ENCODE results near the gene NDRG4.

Gene NDRG4

DNA sequence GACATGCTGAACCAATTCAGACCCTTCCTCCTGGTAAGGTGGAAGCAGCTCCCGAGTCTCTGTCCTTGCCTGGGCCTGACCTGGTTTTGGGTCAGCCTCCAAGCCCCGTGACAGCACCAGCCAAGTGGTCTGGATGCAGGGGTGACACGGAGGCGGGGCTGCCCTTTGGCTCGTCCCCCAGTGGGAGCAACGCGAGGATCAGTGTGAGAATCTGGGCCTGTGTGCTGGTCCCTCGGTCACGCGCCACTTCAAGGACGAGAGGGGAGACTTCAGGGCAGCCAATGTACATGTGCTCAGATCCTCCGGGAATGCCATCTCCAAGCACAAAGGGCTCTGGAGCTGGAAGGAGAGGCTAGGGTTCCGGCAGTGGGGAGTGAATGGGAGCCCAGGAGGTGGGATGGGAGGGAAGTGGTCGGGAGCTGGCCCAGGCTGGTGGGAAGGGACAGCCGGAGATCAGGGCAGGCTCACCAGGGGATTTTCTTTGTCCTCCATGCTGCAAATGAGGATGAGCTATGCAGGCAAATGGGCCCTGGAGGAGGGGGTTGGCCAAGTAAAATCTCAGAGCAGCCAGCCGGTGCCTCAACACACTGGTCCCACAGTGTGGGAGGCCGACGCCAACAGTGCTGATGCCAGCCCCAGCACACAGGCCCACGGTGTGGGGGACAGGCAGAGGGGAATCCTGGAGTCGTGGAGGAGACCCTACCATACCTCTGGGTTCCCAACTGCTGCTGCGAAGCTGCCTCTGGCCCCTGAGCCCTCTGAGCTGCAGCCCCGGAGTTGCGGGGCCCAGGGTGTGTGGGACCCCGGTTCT is 4.2 kb upstream of the NDRG4 start:
- DNase-seq (ENCODE audit: low read depth): no peak

- no peak for DNase-seq (ENCODE audit: low read depth)
Measured at GRCh38 chr16:58497468-58497867, 2.5 kb upstream of the NDRG4 start.

DNA sequence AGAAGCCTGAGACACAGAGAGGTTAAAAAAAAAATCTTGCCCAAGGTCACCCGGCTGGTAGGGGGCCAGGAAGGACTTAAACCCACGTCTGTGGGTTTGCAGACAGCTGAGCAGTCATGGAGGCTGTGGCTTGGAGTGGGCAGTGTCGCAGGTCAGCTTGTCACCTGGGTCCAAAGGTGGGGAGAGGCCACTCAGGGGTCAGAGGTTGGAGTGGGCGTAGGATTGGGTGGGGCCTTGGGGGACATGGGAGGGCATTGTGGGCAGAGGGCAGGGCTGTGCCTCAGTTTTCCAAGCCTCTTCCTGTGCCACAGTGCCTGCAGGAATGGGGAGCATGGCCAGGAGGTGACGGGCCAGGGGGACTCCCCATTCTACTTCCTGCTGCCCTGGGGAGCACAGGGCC is 2.0 kb upstream of the NDRG4 start:
- no peak for DNase-seq (ENCODE audit: low read depth)

GRCh38 chr16:58498341-58499091 is 1.4 kb upstream of the NDRG4 start:
- no peak for DNase-seq (ENCODE audit: low read depth)

DNA sequence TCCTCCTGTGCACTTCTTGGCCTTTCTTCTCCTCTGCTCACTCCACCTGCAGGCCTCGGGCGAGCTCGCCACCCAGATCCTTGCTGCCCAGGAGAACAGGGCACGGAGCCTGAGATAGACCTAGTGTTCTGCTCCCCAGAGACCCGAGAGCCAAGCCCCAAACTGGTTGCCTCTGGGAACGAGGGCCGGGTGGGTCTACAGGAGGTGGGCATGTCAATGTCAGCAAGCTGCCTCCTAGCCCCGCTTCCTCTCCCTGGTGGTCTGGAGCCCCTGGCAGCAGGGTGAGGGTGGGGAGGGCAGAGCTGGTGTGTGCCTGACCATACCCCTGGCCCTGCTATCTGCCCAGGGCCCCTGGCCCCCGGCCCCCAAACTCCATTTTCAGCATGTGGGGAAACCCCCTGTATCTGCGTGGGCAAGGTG is 841 bp upstream of the NDRG4 start:
- DNase-seq (ENCODE audit: low read depth): no peak

DNA sequence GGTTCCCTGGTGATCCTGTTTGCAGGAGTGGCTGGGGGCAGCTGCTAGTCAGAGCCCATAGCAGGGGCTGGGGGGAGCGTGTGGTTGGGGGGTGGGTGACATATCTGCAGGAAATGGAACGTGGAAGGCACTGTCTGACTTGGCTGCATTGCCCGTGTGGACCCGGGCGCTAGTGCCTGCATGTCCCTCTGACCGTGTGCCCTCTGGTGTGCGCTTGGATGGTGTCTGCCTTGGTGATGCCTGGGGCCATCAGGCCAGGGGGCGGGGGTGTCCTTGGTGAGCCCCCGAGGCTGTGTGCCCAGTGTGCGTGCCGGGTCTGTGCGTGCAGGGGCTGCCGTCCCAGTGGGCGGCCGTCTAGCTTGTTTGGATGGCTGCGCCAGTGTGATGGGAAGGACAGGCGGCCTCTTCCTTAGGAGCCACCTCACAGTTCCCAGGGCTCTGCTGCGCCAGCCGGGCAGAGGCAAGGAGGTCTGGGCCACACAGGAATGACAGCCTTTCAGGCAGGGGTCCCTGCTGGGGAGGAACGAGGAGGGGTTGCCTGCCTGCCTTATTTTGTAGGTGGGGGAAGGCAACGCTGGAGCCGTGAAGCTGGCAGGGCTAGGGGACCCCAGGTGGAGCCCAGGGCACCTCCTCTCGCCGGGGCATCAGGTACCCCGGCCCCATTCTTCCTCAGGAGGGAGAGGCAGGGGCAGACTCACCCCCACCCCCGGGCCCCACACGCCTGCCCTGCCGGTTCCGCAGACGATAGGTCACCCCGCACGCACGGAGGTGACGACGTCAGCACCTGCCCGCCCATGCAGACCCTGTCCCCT is 693 bp downstream of the NDRG4 start:
- DNase-seq (ENCODE audit: low read depth): no peak

GRCh38 chr16:58501242-58502131 is 1.5 kb downstream of the NDRG4 start:
- DNase-seq (ENCODE audit: low read depth): no peak

DNA sequence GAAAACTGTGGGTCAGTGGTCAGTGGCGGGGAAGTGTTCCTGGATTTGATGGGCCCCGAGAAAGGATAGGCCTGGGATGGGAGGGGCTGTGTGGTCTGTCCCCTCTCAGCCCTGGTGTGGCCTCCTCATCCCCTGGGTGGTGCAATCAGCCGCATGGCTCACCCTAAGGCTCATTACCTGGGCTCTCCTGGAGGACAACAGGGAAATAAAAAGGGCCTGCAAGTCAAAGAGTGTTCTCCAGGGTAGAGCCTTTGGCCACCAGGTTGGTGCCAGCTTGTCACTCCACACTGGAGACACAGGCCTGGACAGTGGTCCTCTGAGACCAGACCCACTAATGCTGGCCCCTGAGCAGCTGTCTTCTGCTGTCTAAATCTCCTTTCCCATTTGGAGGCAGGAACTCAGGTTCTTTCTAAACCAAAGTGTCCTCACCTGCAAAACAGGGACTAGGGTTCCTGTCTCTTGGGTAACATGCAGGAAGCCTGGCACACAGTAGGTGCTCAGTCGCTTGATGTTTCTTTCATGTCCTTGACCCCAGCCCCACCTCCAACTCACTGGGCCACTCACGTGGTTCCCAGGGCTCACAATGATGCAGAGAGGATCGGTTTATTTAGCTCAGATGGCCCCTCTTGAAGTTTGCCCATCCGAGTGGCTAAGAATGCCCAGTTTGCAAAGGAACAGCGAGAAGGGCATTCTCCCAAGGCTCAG is 2.4 kb downstream of the NDRG4 start:
- no peak for DNase-seq (ENCODE audit: low read depth)

- DNase-seq (ENCODE audit: low read depth): no peak
Measured at GRCh38 chr16:58503166-58503862, 3.4 kb downstream of the NDRG4 start.

GRCh38 chr16:58503863-58504688 is 4.1 kb downstream of the NDRG4 start:
- DNase-seq (ENCODE audit: low read depth): no peak

DNA sequence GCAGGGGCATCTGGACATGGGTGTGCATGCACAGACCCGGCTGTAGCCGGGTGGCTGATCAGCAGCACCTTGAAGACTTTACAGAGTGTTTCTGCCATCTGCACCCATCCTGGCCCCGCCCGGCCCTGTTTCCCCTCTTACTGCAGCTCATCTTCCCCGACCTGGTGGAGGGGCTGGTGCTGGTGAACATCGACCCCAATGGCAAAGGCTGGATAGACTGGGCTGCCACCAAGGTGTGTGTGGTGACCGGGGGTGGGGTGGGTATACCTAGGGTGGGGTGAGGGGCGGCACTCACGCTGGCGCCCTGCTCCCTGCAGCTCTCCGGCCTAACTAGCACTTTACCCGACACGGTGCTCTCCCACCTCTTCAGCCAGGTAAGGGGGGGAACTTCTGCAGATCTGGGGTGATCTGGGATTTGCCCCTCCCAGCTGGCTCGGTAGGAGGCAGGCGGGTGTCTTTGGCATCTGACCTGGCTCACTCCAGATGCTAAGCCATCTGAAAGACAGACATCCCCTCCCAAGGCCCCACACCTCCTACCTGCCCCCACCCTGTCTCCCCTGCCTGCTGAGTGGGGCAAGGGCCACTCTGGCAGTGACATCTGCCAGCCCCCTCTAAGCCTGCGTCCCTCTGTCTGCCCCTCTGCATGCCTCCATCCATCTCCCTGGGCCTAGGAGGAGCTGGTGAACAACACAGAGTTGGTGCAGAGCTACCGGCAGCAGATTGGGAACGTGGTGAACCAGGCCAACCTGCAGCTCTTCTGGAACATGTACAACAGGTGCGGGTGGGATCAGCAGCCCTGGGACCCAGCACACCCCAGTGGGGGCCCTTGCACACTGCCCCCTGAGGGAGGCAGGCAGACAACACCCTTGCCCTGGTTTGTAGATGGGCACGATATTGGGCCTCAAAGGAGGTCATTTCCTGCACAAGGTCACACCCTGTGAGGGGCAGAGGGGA is 6.6 kb downstream of the NDRG4 start:
- no peak for DNase-seq (ENCODE audit: low read depth)

GRCh38 chr16:58507195-58507962 is 7.4 kb downstream of the NDRG4 start:
- DNase-seq (ENCODE audit: low read depth): no peak

- no peak for DNase-seq (ENCODE audit: low read depth)
Measured at GRCh38 chr16:58507963-58508670, 8.2 kb downstream of the NDRG4 start.

- DNase-seq (ENCODE audit: low read depth): no peak
Measured at GRCh38 chr16:58508671-58509251, 8.8 kb downstream of the NDRG4 start.

- no peak for DNase-seq (ENCODE audit: low read depth)
Measured at GRCh38 chr16:58509256-58510096, 9.5 kb downstream of the NDRG4 start.
